Adrenal gland (tissue), 12 donors: ENCODE results near the gene PRKAG3. TPM values are rescaled to one million over a fixed set of nuclear protein-coding genes. Genes with fewer than 3 reads are reported as not detected.

Experiments used
- DNase-seq, 7 donors: peaks; one replicate each; pipeline ENCODE4 v3.0.0-alpha.2; 2019 to 2020
- H3K27ac ChIP-seq, 5 donors: fragments of 200-600 bp; sonication (generic) in 4 of 5; 1 replicate in 3 of 5; 2 replicates in 2 of 5; pipeline versions ENCODE4 v1.5.1 to v1.8.0; 2016 to 2020; ENCODE audit warnings: mild to moderate bottlenecking in 1 of 5
- H3K27me3 ChIP-seq: fragments of 200-600 bp; 2 replicates; pipeline ENCODE4 v1.8.0; 2021
- H3K36me3 ChIP-seq, 2 donors: fragments of 200-600 bp; replicated peaks in 1 of 2; 1 replicate in 1 of 2; 2 replicates in 1 of 2; pipeline versions ENCODE4 v1.5.1 to v1.8.0; 2018 to 2022
- H3K4me1 ChIP-seq, 2 donors: fragments of 200-600 bp; replicated peaks in 1 of 2; 1 replicate in 1 of 2; 2 replicates in 1 of 2; pipeline versions ENCODE4 v1.5.1 to v1.8.0; 2018 to 2021
- H3K4me3 ChIP-seq, 4 donors: fragments of 200-600 bp; sonication (generic) in 3 of 4; one replicate each; pipeline ENCODE4 v1.5.1; 2016 to 2018
- H3K9me3 ChIP-seq, 3 donors: fragments of 200-600 bp; sonication (generic) in 1 of 3; replicated peaks in 1 of 3; 1 replicate in 2 of 3; 2 replicates in 1 of 3; pipeline versions ENCODE4 v1.5.1 to v1.8.0; 2016 to 2021
- POLR2A ChIP-seq, 2 donors: fragments of 450-650 bp; IDR thresholded peaks; one replicate each; pipeline ENCODE4 v1.6.1; 2017; ENCODE audit warnings: antibody characterized with exemption in 2 of 2, mild to moderate bottlenecking in 2 of 2, moderate library complexity in 1 of 2
- WGBS, 4 donors: extraction: QIAGEN DNeasy Blood & Tissue Kit in 2 of 4; methylation state at CpG; one replicate each; pipeline versions ENCODE4 v1.1.5 to v1.1.7; 2013 to 2017; 5-methylcytosine and 5-hydroxymethylcytosine counted together
- intact Hi-C, 2 donors: fragments of 100-400 bp; cut with DNase I; formaldehyde crosslinking; loops; one replicate each; pipeline versions ENCODE4 v1.14.1 to v1.15.0; 2022 to 2023
- polyA plus RNA-seq, 3 donors: library from polyadenylated mRNA; stranded (reverse); fragments of 200-250 nt in 2 of 3; fragments of 350-450 nt in 1 of 3; fragmentation: Illumina TruSeq in 1 of 3; extraction: RNeasy Lipid Tissue Mini Kit (QIAGEN cat#74804) in 1 of 3; gene quantifications; one replicate each; pipeline ENCODE4 v1.2.3, GENCODE V29; 2013 to 2014
- total RNA-seq, 9 donors: library from RNA; depleted of rRNA in 4 of 9; stranded (reverse); fragments of >200 nt in 4 of 9; fragments of 120-200 nt in 1 of 9; fragmentation: NEBNext Ultra II Directional in 1 of 9; extraction: Animal tissue kit (Norgen Biotek cat#: 25700) in 1 of 9; gene quantifications; one replicate each; pipeline versions ENCODE4 v1.1.0 to v1.2.4, GENCODE V29; 2013 to 2023
- TF ChIP-seq, protein P1 (sequence below), 6 experiments: fragments of 450-650 bp in 4 of 6; fragments of 200-600 bp in 2 of 6; sonication (generic) in 1 of 6; IDR thresholded peaks; 1 replicate in 5 of 6; 2 replicates in 1 of 6; pipeline versions ENCODE4 v1.5.1 to v1.8.0; 2016 to 2021; ENCODE audit warnings: antibody characterized with exemption in 6 of 6, mild to moderate bottlenecking in 2 of 6, moderate library complexity in 1 of 6
- donor health status: healthy with polysubstance abuse.
- donor health status: Bipolar disorder and iron deficiency.
- donor health status: DM: yes; HTN: yes; CAD: no.
- donor health status: DM: no; HTN: no; CAD: no.
- donor health status: DM: no; HTN: no; CAD: no.
- donor health status: DM: yes; HTN: yes; CAD: no.

Gene PRKAG3
- total and polyA plus RNA-seq, 12 donors: 0.20 TPM; not detected in 11

DNA sequence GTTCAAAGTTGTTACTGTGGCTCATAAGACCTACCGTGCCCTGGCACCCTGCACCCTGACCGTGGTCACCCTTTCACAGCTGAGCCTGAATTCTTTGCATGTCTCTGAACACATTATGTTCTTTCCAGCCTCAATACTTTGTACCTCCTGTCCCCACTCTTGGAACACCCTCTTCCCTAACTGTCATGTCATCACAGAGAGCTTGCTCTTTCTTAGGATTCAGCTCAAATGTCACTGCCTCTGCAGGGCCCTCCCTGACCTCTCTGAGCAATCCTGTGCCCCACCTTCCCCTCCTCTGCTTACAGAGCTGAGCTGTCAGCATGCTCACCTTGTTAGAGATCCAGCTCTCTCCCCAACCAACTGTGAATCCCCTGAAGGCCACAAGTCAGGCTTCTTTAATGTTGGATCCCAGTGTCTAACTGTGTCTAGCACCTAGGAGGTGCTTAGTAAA lies 15.0 kb downstream of the PRKAG3 start:
- intact Hi-C loops: no loop called here
- H3K9me3 ChIP-seq: no peaks in the 10 kb centered on the region
- DNase-seq: peak in 1 of 7 donors; percentile 11
- H3K4me3 ChIP-seq: no peak overlapping the region
- no peaks in the 10 kb centered on the region for H3K27me3 ChIP-seq
- 72 to 97% (median 93%) methylated on average over 2 of the region's 2 CpGs for WGBS, 4 donors
- TF ChIP-seq, protein P1, sequence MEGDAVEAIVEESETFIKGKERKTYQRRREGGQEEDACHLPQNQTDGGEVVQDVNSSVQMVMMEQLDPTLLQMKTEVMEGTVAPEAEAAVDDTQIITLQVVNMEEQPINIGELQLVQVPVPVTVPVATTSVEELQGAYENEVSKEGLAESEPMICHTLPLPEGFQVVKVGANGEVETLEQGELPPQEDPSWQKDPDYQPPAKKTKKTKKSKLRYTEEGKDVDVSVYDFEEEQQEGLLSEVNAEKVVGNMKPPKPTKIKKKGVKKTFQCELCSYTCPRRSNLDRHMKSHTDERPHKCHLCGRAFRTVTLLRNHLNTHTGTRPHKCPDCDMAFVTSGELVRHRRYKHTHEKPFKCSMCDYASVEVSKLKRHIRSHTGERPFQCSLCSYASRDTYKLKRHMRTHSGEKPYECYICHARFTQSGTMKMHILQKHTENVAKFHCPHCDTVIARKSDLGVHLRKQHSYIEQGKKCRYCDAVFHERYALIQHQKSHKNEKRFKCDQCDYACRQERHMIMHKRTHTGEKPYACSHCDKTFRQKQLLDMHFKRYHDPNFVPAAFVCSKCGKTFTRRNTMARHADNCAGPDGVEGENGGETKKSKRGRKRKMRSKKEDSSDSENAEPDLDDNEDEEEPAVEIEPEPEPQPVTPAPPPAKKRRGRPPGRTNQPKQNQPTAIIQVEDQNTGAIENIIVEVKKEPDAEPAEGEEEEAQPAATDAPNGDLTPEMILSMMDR (IDR thresholded peaks at IDR 0.05): no peak
- TF ChIP-seq POLR2A (IDR thresholded peaks at IDR 0.05): no peak
- no peaks in the 10 kb centered on the region for H3K4me1 ChIP-seq
- H3K27ac ChIP-seq: no peak overlapping the region
- H3K36me3 ChIP-seq: peaks cover 0 to 47% of the 10 kb centered on the region in 2 donors

DNA sequence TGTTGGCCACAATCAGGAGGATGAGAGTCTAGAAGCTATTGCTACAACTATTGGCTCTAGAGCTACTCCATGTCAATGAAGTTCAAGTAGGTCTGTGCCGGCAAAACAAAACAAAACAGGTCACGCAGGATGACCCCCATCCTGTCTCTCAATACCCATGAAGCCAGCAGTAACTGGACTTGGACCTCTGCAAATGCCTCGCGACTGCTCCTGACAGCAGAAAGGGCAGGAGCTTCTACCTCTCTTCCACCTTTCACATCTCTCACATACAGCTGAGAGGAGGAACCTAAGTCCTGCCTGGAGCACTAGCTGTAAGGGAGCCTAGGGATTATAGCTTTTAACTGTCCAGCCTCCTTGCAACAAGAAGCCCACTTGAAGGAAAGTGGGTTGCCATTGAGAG lies 16.0 kb downstream of the PRKAG3 start:
- peak in 1 of 7 donors; percentile 34 for DNase-seq
- no peaks in the 10 kb centered on the region for H3K4me1 ChIP-seq
- TF ChIP-seq POLR2A (IDR thresholded peaks at IDR 0.05): no peak
- TF ChIP-seq, protein P1 (IDR thresholded peaks at IDR 0.05): no peak
- WGBS, 4 donors: 82 to 98% (median 90%) methylated on average over 4 of the region's 4 CpGs
- intact Hi-C loops: no loop called here
- H3K36me3 ChIP-seq: peaks cover 0 to 47% of the 10 kb centered on the region in 2 donors
- H3K9me3 ChIP-seq: no peaks in the 10 kb centered on the region
- no peak overlapping the region for H3K4me3 ChIP-seq
- H3K27ac ChIP-seq: peak overlapping the region in 2 of 5 donors; percentile 13 to 48
- no peaks in the 10 kb centered on the region for H3K27me3 ChIP-seq

- H3K4me1 ChIP-seq: no peaks in the 10 kb centered on the region
- 46 to 74% (median 57%) methylated on average over 5 of the region's 5 CpGs for WGBS, 4 donors
- no peaks in the 10 kb centered on the region for H3K27me3 ChIP-seq
- H3K27ac ChIP-seq: peak overlapping the region in 2 of 5 donors; percentile 13 to 48
- DNase-seq: peak in 6 of 7 donors; percentile 53 to 61 (median 56)
- intact Hi-C loops: no loop called here
- TF ChIP-seq, protein P1 (IDR thresholded peaks at IDR 0.05): no peak
- TF ChIP-seq POLR2A (IDR thresholded peaks at IDR 0.05): no peak
- H3K9me3 ChIP-seq: no peaks in the 10 kb centered on the region
- no peak overlapping the region for H3K4me3 ChIP-seq
- H3K36me3 ChIP-seq: peaks cover 0 to 47% of the 10 kb centered on the region in 2 donors
These were observed 16.4 kb downstream of the PRKAG3 start for GRCh38 chr2:218815244-218815637.

GRCh38 chr2:218814540-218815243 lies 16.9 kb downstream of the PRKAG3 start:
- Histone ChIP-seq H3K4me1 (no peaks in the 10 kb centered on the region), H3K9me3 (no peaks in the 10 kb centered on the region), H3K4me3 (no peak overlapping the region), H3K27ac (peak overlapping the region in 1 of 5 donors; percentile 48), H3K27me3 (no peaks in the 10 kb centered on the region), H3K36me3 (peaks cover 0 to 47% of the 10 kb centered on the region in 2 donors)
- peak in 1 of 7 donors; percentile 21 for DNase-seq
- intact Hi-C loops: no loop called here
- TF ChIP-seq POLR2A (IDR thresholded peaks at IDR 0.05): no peak
- TF ChIP-seq, protein P1 (IDR thresholded peaks at IDR 0.05): no peak
- 82 to 91% (median 84%) methylated on average over 6 to 13 of the region's 13 CpGs for WGBS, 4 donors
